ENCODE data around the gene CAMSAP3. TPM values are rescaled to one million over a fixed set of nuclear protein-coding genes. Genes with fewer than 3 reads are reported as not detected.

The CAMSAP3 gene
- total and polyA plus RNA-seq, 2 donors (not counting 1 experiment from before 2014, with no cell fraction given) = 1.0 to 1.3 TPM

DNA sequence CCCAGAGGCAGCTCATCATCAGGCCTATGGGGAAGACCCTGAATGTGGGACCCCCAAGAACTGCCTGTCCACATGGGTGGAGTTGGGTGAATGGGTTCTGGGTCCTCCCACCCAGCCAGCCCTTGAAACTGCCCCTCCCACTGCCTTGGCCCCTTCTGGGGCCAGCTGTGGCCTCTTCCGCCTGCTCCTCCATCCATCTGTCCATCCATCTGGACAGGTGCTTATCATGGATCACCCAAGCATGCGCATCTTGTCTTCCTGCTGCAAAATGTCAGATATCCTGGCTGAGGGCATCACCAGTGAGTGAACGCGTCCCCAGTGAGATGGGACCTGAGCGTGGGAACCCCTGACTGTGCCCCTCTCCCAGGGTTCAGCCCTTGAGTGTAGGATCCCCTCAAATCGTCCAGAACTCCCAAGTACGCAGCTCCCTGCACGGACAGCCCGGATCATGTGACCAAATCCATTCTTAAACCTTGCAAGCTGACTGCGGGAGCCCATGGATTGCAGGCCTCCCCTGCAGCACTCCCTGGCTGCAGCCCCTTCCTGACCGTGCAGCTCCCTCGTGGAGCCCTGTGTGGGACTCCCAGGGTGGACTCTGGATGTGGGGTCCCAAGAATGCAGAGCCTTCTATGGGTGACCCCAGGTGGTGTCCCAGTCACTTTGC lies 43.3 kb downstream of the CAMSAP3 start:
- Mint-ChIP-seq H3K4me1 (peaks cover 38% of the 10 kb centered on the region), H3K27me3 (no peaks in the 10 kb centered on the region), H3K4me3 (peak overlapping the region; percentile 48), H3K27ac (no peak overlapping the region), H3K9me3 (ENCODE audit: insufficient read depth) (no peaks in the 10 kb centered on the region)
- Histone ChIP-seq H3K4me3 (ENCODE audit: control extremely low read depth in 1 of 5, extremely low read depth in 1 of 5, insufficient read depth in 1 of 5, low read depth in 2 of 5, low read length in 4 of 5) (no peak overlapping the region), H4K20me1 (ENCODE audit: control insufficient read depth, insufficient read depth, low read length, poor library complexity, severe bottlenecking) (peaks cover 37% of the 10 kb centered on the region), H2AFZ (ENCODE audit: insufficient read depth, low read depth, low read length, poor library complexity, severe bottlenecking) (no peak overlapping the region), H3K4me1 (ENCODE audit: control insufficient read depth in 2 of 2, insufficient read depth in 2 of 2, low read length in 2 of 2) (peaks cover 17 to 21% of the 10 kb centered on the region in 2 donors), H3K79me2 (ENCODE audit: control insufficient read depth, insufficient read depth, low read length) (peaks cover 46% of the 10 kb centered on the region), H3K36me3 (replicated peaks in 1 of 2; ENCODE audit: control extremely low read depth in 1 of 2, control insufficient read depth in 1 of 2, extremely low read depth in 1 of 2, insufficient read depth in 2 of 2, low read length in 1 of 2) (peaks cover 4 to 29% of the 10 kb centered on the region in 2 experiments), H3K27me3 (replicated peaks in 1 of 4; ENCODE audit: control extremely low read depth in 1 of 4, control insufficient read depth in 3 of 4, insufficient read depth in 4 of 4, low read length in 3 of 4) (no peaks in the 10 kb centered on the region), H3K9me3 (ENCODE audit: control extremely low read depth in 1 of 3, control insufficient read depth in 2 of 3, insufficient read depth in 1 of 3, low read length in 2 of 3) (peaks cover 0 to 14% (median 0%) of the 10 kb centered on the region in 3 donors), H3K4me2 (replicated peaks; ENCODE audit: low read depth, low read length, poor library complexity, severe bottlenecking) (no peak overlapping the region), H3K27ac (ENCODE audit: low read length in 2 of 2) (no peak overlapping the region), H3K9ac (ENCODE audit: low read length) (no peak overlapping the region)
- TF ChIP-seq CTCF (IDR thresholded peaks at IDR 0.05) (no peak), EZH2 (IDR thresholded peaks at IDR 0.05; ENCODE audit: borderline replicate concordance, insufficient read depth, low read depth, low read length, poor library complexity, severe bottlenecking) (no peak)
- WGBS (ENCODE audit: insufficient coverage) = 99% methylated on average over 12 of the region's 12 CpGs
- intact Hi-C loops (cut with micrococcal nuclease) = no loop called here
- ChIA-PET POLR2A (no interaction called here), CTCF (interaction anchor here (1.8 to 2.1 kb wide), 2 partner anchors 10 to 71 kb away, joined by 5 to 7 read pairs; no protein-coding TSS in a partner anchor)
- DNase-seq (no peak), ATAC-seq (ENCODE audit: low read depth) (no peak)

DNA sequence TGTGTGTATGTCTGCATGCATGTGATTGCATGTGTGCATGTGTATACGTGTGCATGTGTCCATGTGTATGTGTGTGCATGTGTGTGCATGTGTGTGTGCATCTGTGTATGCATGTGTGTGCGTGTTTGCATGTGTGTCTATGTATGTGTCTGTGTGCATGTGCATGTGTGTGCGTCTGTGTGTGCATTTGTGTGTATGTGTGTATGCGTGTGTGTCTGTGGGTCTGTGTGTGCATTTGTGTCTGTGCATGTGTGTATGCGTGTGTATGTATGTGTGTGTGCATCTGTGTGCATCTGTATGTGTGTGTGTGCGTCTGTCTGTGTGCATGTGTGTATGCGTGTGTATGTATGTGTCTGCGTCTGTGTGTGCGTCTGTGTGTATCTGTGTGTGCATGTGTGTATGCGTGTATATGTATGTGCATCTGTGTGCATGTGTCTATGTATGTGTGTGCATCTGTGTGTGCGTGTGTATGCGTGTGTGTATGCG lies 44.2 kb downstream of the CAMSAP3 start:
- intact Hi-C loops (cut with micrococcal nuclease) = no loop called here
- H3K4me3 ChIP-seq (ENCODE audit: control extremely low read depth in 1 of 5, extremely low read depth in 1 of 5, insufficient read depth in 1 of 5, low read depth in 2 of 5, low read length in 4 of 5) = no peak overlapping the region
- H3K4me3 Mint-ChIP-seq = peak overlapping the region; percentile 27

More for the DNA sequence above, 44.2 kb downstream of the CAMSAP3 start:
- H3K9me3 Mint-ChIP-seq (ENCODE audit: insufficient read depth) = no peaks in the 10 kb centered on the region
- TF ChIP-seq CTCF (IDR thresholded peaks at IDR 0.05) (no peak), EZH2 (IDR thresholded peaks at IDR 0.05; ENCODE audit: borderline replicate concordance, insufficient read depth, low read depth, low read length, poor library complexity, severe bottlenecking) (no peak)
- peaks cover 33% of the 10 kb centered on the region for H3K4me1 Mint-ChIP-seq
- Histone ChIP-seq H3K4me1 (ENCODE audit: control insufficient read depth in 2 of 2, insufficient read depth in 2 of 2, low read length in 2 of 2) (peaks cover 17 to 21% of the 10 kb centered on the region in 2 donors), H3K36me3 (replicated peaks in 1 of 2; ENCODE audit: control extremely low read depth in 1 of 2, control insufficient read depth in 1 of 2, extremely low read depth in 1 of 2, insufficient read depth in 2 of 2, low read length in 1 of 2) (peaks cover 4 to 35% of the 10 kb centered on the region in 2 experiments), H3K79me2 (ENCODE audit: control insufficient read depth, insufficient read depth, low read length) (peaks cover 42% of the 10 kb centered on the region), H4K20me1 (ENCODE audit: control insufficient read depth, insufficient read depth, low read length, poor library complexity, severe bottlenecking) (peaks cover 40% of the 10 kb centered on the region), H3K4me2 (replicated peaks; ENCODE audit: low read depth, low read length, poor library complexity, severe bottlenecking) (no peak overlapping the region), H3K9me3 (ENCODE audit: control extremely low read depth in 1 of 3, control insufficient read depth in 2 of 3, insufficient read depth in 1 of 3, low read length in 2 of 3) (peaks cover 0 to 14% (median 0%) of the 10 kb centered on the region in 3 donors), H2AFZ (ENCODE audit: insufficient read depth, low read depth, low read length, poor library complexity, severe bottlenecking) (no peak overlapping the region), H3K27ac (ENCODE audit: low read length in 2 of 2) (no peak overlapping the region), H3K9ac (ENCODE audit: low read length) (no peak overlapping the region), H3K27me3 (replicated peaks in 1 of 4; ENCODE audit: control extremely low read depth in 1 of 4, control insufficient read depth in 3 of 4, insufficient read depth in 4 of 4, low read length in 3 of 4) (no peaks in the 10 kb centered on the region)
- WGBS (ENCODE audit: insufficient coverage) = over 99% methylated on average over 13 of the region's 13 CpGs
- no peaks in the 10 kb centered on the region for H3K27me3 Mint-ChIP-seq
- ChIA-PET CTCF (no interaction called here), POLR2A (no interaction called here)
- H3K27ac Mint-ChIP-seq = no peak overlapping the region
- ATAC-seq (ENCODE audit: low read depth) (no peak), DNase-seq (no peak)

All from B cell (primary cell).